SK-N-MC (cell line): ENCODE measurements around the gene RASAL1.

Experiments
- DNase-seq: peaks from one replicate; pipeline ENCODE4 v3.0.0-alpha.2; 2011; ENCODE audit warnings: low read depth, low spot score
- H3K27ac ChIP-seq: fragments of 200-600 bp; sonication (generic); 2 replicates; pipeline ENCODE4 v1.5.1; 2016; ENCODE audit warnings: mixed run types
- H3K36me3 ChIP-seq: fragments of 200-600 bp; sonication (generic); 2 replicates; pipeline ENCODE4 v1.6.1; 2017; ENCODE audit warnings: antibody characterized with exemption, low read length, mixed read lengths; ENCODE audit not compliant: insufficient read depth
- H3K4me3 ChIP-seq: fragments of 200-600 bp; sonication (generic); 2 replicates; pipeline ENCODE4 v1.5.1; 2016
- H3K9ac ChIP-seq: fragments of 200-600 bp; sonication (generic); 2 replicates; pipeline ENCODE4 v1.8.0; 2017; ENCODE audit warnings: mixed run types, mixed read lengths; ENCODE audit not compliant: insufficient read length
- H3K9me3 ChIP-seq: fragments of 200-600 bp; sonication (generic); 2 replicates; pipeline ENCODE4 v1.6.1; 2017; ENCODE audit warnings: low read depth, mild to moderate bottlenecking, antibody characterized with exemption, low read length, moderate library complexity, mixed read lengths
- EZH2 ChIP-seq: fragments of 200-600 bp; sonication (generic); IDR thresholded peaks from one replicate; pipeline ENCODE4 v1.6.1; 2017; ENCODE audit warnings: antibody characterized with exemption
- FOXP2 ChIP-seq: optimal IDR thresholded peaks from 2 replicates; pipeline ENCODE3; 2011; ENCODE audit warnings: mild to moderate bottlenecking, moderate library complexity; ENCODE audit not compliant: insufficient read depth; ENCODE audit errors: extremely low read length, control extremely low read depth
- POLR2AphosphoS5 ChIP-seq: IDR thresholded peaks from 2 replicates; pipeline ENCODE4 v1.6.1; 2012; ENCODE audit warnings: mild to moderate bottlenecking, low read depth, low read length, borderline replicate concordance

RASAL1 gene

GRCh38 chr12:113066813-113067400 is 68.7 kb downstream of the RASAL1 start:
- H3K36me3 ChIP-seq: no peaks in the 10 kb centered on the region
- no peak overlapping the region for H3K4me3 ChIP-seq
- no peak overlapping the region for H3K9ac ChIP-seq
- no peak for TF ChIP-seq POLR2AphosphoS5
- no peak for TF ChIP-seq EZH2
- TF ChIP-seq FOXP2: no peak
- no peaks in the 10 kb centered on the region for H3K9me3 ChIP-seq
- H3K27ac ChIP-seq: no peak overlapping the region
- no peak for DNase-seq

GRCh38 chr12:113065126-113066007 is 70.2 kb downstream of the RASAL1 start:
- H3K36me3 ChIP-seq: no peaks in the 10 kb centered on the region
- no peak for DNase-seq
- no peaks in the 10 kb centered on the region for H3K9me3 ChIP-seq
- no peak for TF ChIP-seq FOXP2
- no peak for TF ChIP-seq EZH2
- TF ChIP-seq POLR2AphosphoS5: no peak
- H3K27ac ChIP-seq: no peak overlapping the region
- H3K4me3 ChIP-seq: no peak overlapping the region
- H3K9ac ChIP-seq: no peak overlapping the region

- DNase-seq: no peak
- Histone ChIP-seq H3K4me3 (no peak overlapping the region), H3K36me3 (no peaks in the 10 kb centered on the region), H3K9ac (no peak overlapping the region), H3K9me3 (no peaks in the 10 kb centered on the region), H3K27ac (no peak overlapping the region)
- no peak for TF ChIP-seq FOXP2
- no peak for TF ChIP-seq EZH2
- no peak for TF ChIP-seq POLR2AphosphoS5
Observed at GRCh38 chr12:113064395-113065125, 71.0 kb downstream of the RASAL1 start.

- Histone ChIP-seq H3K27ac (no peak overlapping the region), H3K4me3 (no peak overlapping the region), H3K9me3 (no peaks in the 10 kb centered on the region), H3K9ac (no peak overlapping the region), H3K36me3 (no peaks in the 10 kb centered on the region)
- DNase-seq: no peak
- TF ChIP-seq EZH2 (no peak), POLR2AphosphoS5 (no peak), FOXP2 (no peak)
Observed at GRCh38 chr12:113063396-113064350, 71.9 kb downstream of the RASAL1 start.

GRCh38 chr12:113062502-113063395 is 72.8 kb downstream of the RASAL1 start:
- Histone ChIP-seq H3K27ac (no peak overlapping the region), H3K4me3 (no peak overlapping the region), H3K9ac (no peak overlapping the region), H3K9me3 (no peaks in the 10 kb centered on the region), H3K36me3 (no peaks in the 10 kb centered on the region)
- no peak for DNase-seq
- TF ChIP-seq EZH2 (no peak), POLR2AphosphoS5 (no peak), FOXP2 (no peak)

GRCh38 chr12:113061061-113061694 is 74.4 kb downstream of the RASAL1 start:
- H3K9ac ChIP-seq: no peak overlapping the region
- H3K36me3 ChIP-seq: no peaks in the 10 kb centered on the region
- no peaks in the 10 kb centered on the region for H3K9me3 ChIP-seq
- no peak for DNase-seq
- no peak overlapping the region for H3K4me3 ChIP-seq
- TF ChIP-seq FOXP2 (no peak), EZH2 (no peak), POLR2AphosphoS5 (no peak)
- no peak overlapping the region for H3K27ac ChIP-seq
